Measurements from ENCODE around the gene SLC4A3. TPM values are rescaled to one million over a fixed set of nuclear protein-coding genes. Genes with fewer than 3 reads are reported as not detected.
"Not testable (repeated sequence)": the region's sequence is repeated elsewhere in the genome, so short reads cannot be mapped to it uniquely, and the experiment has no call there.

Gene SLC4A3
- total RNA-seq, 2 donors from 2014 or later = not detected

DNA sequence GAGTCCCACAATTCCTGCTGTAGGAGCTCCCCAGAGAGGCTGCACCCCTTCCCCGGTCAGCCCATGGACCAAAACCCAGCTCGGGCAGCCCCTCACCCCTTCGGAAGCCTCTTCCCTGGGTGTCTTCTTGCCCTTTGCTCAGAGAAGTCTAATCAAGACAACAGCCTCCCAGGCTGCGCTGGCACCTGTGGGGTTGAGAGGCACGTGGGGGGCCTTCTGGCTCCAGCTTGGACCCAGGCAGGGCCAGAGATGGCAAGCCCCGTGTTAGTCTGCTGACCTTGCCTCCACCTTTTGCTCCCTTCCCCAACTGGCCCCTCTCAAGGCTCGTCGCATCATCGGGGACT lies 10.4 kb downstream of the SLC4A3 start:
- Mint-ChIP-seq H3K36me3 (no peaks in the 10 kb centered on the region), H3K9me3 (no peaks in the 10 kb centered on the region), H3K27ac (no peak overlapping the region)
- DNase-seq (ENCODE audit: low spot score in 2 of 2) = no peak
- no peak for ATAC-seq

DNA sequence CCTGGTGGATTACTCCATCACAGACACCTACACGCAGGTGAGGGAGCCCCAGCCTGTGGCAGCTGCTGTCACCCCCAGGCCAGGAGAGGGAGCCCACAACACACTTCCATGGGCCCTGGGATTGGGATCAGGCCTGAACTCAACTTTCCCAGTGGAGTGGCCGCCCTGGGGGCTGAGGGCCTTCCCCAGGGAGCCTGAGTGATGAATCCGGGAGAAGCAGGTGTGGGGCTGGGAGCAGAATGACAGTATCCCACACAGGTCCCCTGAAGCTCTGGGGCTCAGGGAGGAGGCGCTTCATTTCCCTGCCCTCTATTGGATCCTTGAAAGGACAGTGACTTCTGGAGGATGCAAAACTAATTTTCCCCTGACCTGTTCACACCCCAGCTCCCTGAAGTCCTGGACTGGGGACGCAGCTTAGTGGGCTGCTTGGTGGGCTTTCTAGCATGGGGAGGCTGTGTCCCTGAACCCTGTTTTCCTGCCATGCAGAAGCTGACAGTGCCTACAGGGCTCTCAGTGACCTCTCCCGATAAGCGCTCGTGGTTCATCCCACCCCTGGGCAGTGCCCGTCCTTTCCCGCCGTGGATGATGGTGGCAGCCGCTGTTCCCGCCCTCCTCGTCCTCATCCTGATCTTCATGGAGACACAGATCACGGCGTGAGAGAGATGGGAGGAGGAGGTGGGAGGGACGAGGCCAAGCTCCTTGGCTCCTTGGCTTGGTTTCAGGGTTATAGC lies 11.0 kb downstream of the SLC4A3 start:
- H3K36me3 Mint-ChIP-seq = no peaks in the 10 kb centered on the region
- H3K27ac Mint-ChIP-seq = no peak overlapping the region
- ATAC-seq (no peak), DNase-seq (ENCODE audit: low spot score in 2 of 2) (no peak)
- no peaks in the 10 kb centered on the region for H3K9me3 Mint-ChIP-seq

GRCh38 chr2:219638948-219639755 lies 11.7 kb downstream of the SLC4A3 start:
- DNase-seq (ENCODE audit: low spot score in 2 of 2) = no peak
- H3K36me3 Mint-ChIP-seq = no peaks in the 10 kb centered on the region
- H3K27ac Mint-ChIP-seq = no peak overlapping the region

DNA sequence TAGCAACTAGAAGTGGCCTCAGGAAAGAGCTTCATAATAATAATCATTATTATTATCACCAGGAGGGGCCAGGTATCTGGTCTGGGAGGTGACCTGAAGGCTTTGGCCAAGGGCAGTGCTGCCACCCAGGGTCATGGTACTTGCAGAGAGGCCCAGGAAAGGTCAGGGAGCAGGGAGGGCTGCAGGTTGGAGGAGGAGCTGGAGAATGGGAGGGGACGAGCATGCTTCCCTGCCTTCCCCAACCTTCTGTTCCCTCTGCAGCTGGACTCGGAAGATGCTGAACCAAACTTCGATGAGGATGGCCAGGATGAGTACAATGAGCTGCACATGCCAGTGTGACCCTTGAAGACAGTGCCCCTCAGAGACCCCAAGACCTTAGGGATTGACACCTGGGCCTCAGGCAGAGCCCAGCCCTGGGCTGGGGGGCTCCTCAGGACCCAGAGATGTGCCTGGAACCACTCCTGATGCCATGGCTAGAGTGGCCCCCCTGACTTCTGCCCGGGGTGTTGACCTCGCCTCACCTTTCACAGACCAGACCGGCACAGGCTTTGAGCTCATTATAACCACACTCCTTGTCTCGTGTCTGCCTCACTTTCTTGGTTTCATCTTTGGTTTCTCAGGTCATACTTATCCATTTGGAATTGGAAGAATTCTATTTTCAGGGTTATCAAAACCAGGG lies 14.1 kb downstream of the SLC4A3 start:
- Mint-ChIP-seq H3K27ac (no peak overlapping the region), H3K9me3 (no peaks in the 10 kb centered on the region), H3K36me3 (no peaks in the 10 kb centered on the region)
- DNase-seq (ENCODE audit: low spot score in 2 of 2) (no peak), ATAC-seq (no peak)

More at GRCh38 chr2:219638948-219639755, 11.7 kb downstream of the SLC4A3 start:
- no peaks in the 10 kb centered on the region for H3K9me3 Mint-ChIP-seq
- ATAC-seq = no peak

DNA sequence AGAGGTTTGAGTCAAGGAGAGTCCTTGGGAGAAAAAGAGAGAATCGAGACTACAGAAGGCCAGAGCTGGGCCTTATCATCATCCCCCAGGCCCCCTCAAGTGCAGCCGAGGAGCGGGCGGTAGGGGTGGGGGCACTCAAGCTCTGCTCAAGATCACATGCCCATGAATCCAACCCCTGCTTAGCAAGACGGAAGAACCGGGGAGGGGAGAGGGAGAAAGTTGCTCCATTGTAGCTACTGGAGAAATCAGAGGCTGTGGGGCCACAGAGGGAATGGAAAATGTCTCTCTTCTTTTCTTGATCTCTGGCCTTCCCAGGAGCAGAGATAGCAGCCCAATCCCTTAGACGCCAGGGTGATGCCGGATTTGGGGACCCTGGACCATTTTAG lies 14.6 kb downstream of the SLC4A3 start:
- H3K9me3 Mint-ChIP-seq = no peaks in the 10 kb centered on the region

DNA sequence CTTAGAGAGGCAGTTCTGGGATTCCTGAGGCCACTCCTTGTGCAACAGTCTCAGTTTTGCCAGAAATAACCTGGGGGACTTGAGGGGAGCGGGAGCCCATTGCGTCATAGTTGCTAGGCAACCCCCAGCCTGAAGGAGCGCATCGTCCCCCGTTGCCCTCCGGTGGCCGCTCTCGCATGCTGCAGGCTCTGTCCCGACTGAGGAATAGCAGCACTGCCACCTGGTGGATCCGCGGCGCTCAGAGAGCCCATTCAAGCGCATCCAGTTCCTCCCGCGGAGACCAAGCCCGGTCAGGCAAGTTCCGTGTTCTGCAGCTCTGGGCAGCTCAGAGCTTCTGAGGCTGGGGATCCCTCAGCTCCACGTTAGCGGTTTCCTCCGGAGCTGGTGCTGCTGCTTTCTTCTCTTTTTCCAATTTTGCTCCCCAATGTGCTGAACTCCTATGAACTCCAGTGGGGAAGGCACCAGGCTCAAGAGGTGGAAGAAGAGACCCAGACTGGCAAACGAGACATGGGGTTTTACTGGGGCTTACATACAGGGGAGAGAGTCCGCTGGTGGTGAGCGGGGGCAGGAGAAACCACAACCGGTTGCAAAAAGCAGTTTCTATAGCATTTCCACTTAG lies 15.1 kb downstream of the SLC4A3 start:
- DNase-seq (ENCODE audit: low spot score in 2 of 2) = peak; percentile 84 to 89
- Mint-ChIP-seq H3K9me3 (no peaks in the 10 kb centered on the region), H3K27ac (no peak overlapping the region), H3K36me3 (no peaks in the 10 kb centered on the region)
- ATAC-seq = peak; percentile 99

More for the DNA sequence above, 14.6 kb downstream of the SLC4A3 start:
- Mint-ChIP-seq H3K27ac (no peak overlapping the region), H3K36me3 (no peaks in the 10 kb centered on the region)
- ATAC-seq = no peak
- no peak for DNase-seq (ENCODE audit: low spot score in 2 of 2)

- DNase-seq (ENCODE audit: low spot score in 2 of 2) (no peak), ATAC-seq (no peak)
- Mint-ChIP-seq H3K9me3 (no peaks in the 10 kb centered on the region), H3K36me3 (no peaks in the 10 kb centered on the region), H3K27ac (no peak overlapping the region)
These were observed 15.6 kb downstream of the SLC4A3 start for GRCh38 chr2:219643084-219643473.

DNA sequence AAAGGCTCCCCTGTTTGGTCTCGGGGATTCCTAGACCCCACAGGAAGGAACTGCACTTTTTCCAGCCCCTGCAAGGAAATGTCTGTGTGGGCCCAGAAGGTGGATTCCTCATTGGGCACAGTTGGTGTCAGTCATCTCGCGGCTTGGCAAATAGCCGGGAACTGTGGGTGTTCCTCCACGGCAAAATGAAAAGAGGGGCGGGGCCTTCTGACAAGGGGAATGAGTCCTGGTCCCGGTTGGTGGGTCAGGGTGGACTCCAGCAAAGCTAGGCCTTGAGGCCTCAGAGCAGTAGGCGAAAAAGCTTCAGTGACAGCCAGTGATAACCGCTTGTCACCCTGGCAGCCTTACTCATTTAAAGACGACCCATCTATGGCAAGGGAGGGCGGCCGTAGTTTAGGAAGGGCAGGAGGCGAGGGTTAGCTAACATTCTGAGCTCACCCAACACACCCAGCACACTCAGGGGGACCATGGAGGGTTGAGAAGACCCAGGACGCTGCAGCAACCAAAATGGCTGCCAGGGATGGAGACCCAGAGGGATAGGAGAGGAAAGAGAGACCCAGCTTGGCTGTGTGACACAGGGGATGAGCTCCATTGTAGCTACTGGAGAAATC lies 16.5 kb downstream of the SLC4A3 start:
- DNase-seq (ENCODE audit: low spot score in 2 of 2) (no peak), ATAC-seq (no peak)
- H3K36me3 Mint-ChIP-seq = no peaks in the 10 kb centered on the region

GRCh38 chr2:219644801-219645480 lies 17.5 kb downstream of the SLC4A3 start:
- ATAC-seq = no peak
- DNase-seq (ENCODE audit: low spot score in 2 of 2) = no peak
- Mint-ChIP-seq H3K36me3 (no peaks in the 10 kb centered on the region), H3K27ac (no peak overlapping the region), H3K9me3 (no peaks in the 10 kb centered on the region)

More for the DNA sequence above, 16.5 kb downstream of the SLC4A3 start:
- H3K27ac Mint-ChIP-seq = peak overlapping the region in 1 of 2 donors; percentile 20
- H3K9me3 Mint-ChIP-seq = no peaks in the 10 kb centered on the region

DNA sequence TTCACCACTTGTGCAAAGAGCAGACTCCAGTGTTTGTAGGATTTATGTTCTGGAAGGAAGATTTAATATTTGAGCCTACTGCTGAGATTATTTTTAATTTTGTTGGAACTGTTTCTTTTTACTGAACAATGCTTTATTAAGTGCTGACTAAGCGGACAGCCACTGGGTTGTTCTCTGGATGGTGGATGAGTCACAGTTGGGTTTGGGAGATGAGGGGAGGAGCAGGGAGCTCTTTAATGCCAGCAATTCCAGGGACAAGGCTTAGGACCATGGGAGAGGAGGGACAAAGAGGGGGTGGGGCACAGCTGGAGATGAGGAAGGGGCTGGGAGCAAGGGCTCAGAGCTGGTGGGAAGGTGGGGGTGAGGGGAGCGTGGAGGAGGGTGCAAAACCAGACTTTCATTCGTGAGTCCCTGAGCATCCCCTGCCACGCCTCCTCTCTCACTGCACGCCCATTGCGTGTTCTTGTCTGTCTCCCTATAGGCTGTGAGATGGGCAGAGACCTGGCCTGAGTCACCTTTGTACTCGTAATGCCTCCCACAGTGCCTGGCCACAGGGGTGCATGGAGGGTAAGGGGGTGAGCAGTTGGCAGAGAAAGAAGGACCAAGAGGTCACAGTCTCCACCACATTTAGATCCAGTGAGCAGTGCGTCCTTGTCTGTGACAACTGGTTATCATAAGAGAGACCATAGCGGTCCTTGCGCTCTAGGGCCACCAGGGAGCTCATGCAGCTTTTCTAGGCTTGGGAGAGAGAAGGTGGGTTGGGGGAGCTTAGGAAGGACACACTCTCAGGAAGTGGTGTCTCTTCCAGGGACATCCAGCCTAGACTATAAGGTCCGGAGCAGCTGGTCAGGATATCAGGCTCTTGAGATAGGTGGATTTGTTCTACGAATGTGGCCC lies 18.4 kb downstream of the SLC4A3 start:
- Mint-ChIP-seq H3K9me3 (no peaks in the 10 kb centered on the region), H3K27ac (no peak overlapping the region), H3K36me3 (no peaks in the 10 kb centered on the region)
- ATAC-seq (no peak), DNase-seq (ENCODE audit: low spot score in 2 of 2) (no peak)

GRCh38 chr2:219648176-219648575 lies 20.7 kb downstream of the SLC4A3 start:
- H3K9me3 Mint-ChIP-seq = no peaks in the 10 kb centered on the region
- DNase-seq (ENCODE audit: low spot score in 2 of 2) = no peak
- H3K36me3 Mint-ChIP-seq = peaks cover 0 to 4% of the 10 kb centered on the region in 2 donors
- no peak overlapping the region for H3K27ac Mint-ChIP-seq
- no peak for ATAC-seq

- no peak for ATAC-seq
- Mint-ChIP-seq H3K36me3 (peaks cover 0 to 4% of the 10 kb centered on the region in 2 donors), H3K27ac (no peak overlapping the region), H3K9me3 (no peaks in the 10 kb centered on the region)
- DNase-seq (ENCODE audit: low spot score in 2 of 2) = no peak
These were observed 21.5 kb downstream of the SLC4A3 start for GRCh38 chr2:219648963-219649362.

DNA sequence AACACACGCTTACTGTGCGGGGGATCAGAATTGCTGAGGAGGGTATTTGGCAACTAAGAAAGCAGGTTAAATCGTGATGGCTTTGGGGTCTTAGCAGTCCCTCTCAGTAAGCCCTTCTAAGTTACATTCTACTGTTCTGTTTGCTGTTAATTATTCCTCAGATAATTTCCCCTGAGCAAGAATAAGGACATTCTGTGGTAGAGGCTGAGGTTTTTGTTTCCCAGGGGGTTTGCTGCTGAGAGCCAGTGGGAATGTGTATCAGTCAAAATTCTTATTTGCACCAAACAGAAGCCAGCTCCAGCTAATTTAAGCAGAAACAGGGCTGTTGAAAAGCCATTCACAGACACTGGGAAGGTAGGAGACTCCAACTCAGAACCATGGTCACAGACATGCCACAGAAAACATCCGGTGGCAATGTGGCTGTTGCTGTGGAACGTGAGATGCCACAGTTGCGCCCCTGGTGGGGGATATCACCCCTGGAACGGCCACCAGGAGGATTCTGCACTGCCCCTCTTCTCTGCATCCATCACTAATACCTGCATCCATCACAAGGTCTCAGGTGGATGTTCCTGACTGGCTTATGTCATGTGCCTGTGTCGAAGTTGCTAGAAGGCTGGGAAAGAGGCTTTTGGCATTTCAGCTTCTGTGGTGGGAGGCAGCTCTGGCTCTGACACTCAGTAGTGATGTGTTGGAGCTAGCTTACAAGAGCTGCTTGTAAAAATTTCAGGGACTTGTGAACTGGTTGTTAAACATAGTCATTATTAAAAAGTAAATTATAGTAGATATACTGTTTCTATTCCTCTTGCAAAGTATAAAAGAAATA lies 23.2 kb downstream of the SLC4A3 start:
- no peak overlapping the region for H3K27ac Mint-ChIP-seq
- H3K36me3 Mint-ChIP-seq = peaks cover 0 to 4% of the 10 kb centered on the region in 2 donors
- no peak for ATAC-seq
- no peaks in the 10 kb centered on the region for H3K9me3 Mint-ChIP-seq
- DNase-seq (ENCODE audit: low spot score in 2 of 2) = no peak

GRCh38 chr2:219651656-219652055 lies 24.2 kb downstream of the SLC4A3 start:
- DNase-seq (ENCODE audit: low spot score in 2 of 2); H3K27ac Mint-ChIP-seq; ATAC-seq; H3K36me3 Mint-ChIP-seq; H3K9me3 Mint-ChIP-seq: not testable (repeated sequence)
